Measurements from ENCODE around the gene IKZF1. TPM values are rescaled to one million over a fixed set of nuclear protein-coding genes. Genes with fewer than 3 reads are reported as not detected.

The IKZF1 gene
- total and polyA plus RNA-seq, 2 of the 13 experiments (the other 11 are each of a cell fraction or from before 2014, with no cell fraction given), result not detected

- ChIA-PET CTCF (ENCODE audit: low intra/inter-chr PET ratio, low total read pairs) (no interaction called here), POLR2A (no interaction called here)
- no peaks in the 10 kb centered on the region for H3K36me3 ChIP-seq (replicated peaks in 1 of 2; ENCODE audit: control insufficient read depth in 1 of 2, insufficient read depth in 2 of 2, low read length in 2 of 2)
- in situ Hi-C loops (cut with HindIII; ENCODE audit: extremely low pct_ligation_motif_present, low pct_unique_long_range_greater_than_20kb), result no loop called here
- no TSS peak for BruUV-seq (replicated peaks)
- H3K4me2 ChIP-seq (ENCODE audit: low read depth, low read length), result no peak overlapping the region
- H3K9ac ChIP-seq (ENCODE audit: insufficient read depth, low read depth, low read length), result no peak overlapping the region
- H3K4me3 ChIP-seq (replicated peaks in 1 of 3; ENCODE audit: insufficient read depth in 1 of 3, low read depth in 2 of 3, low read length in 3 of 3), result no peak overlapping the region
- no peak overlapping the region for H2AFZ ChIP-seq (ENCODE audit: low read length)
- no peaks in the 10 kb centered on the region for H3K9me3 ChIP-seq (ENCODE audit: low read length)
- intact Hi-C loops (cut with micrococcal nuclease; ENCODE audit: unreplicated experiment), result no loop called here
- H4K20me1 ChIP-seq (ENCODE audit: insufficient read depth, low read length), result no peaks in the 10 kb centered on the region
- H3K27me3 ChIP-seq (ENCODE audit: control insufficient read depth in 1 of 2, insufficient read depth in 2 of 2, low read length in 2 of 2), result peaks cover 0 to 11% of the 10 kb centered on the region in 2 experiments; a peak in 1 of 5 replicates
- no peak for TF ChIP-seq TCF7L2 (IDR thresholded peaks at IDR 0.05; ENCODE audit: low read depth, low read length)
- no peak for ATAC-seq
- H3K27ac ChIP-seq (ENCODE audit: extremely low read length, insufficient read depth, low read length), result no peak overlapping the region
- 22% methylated on average over 13 of the region's 15 CpGs for WGBS (ENCODE audit: low lambda C conversion rate)
- FAIRE-seq, result no peak
- no peaks in the 10 kb centered on the region for H3K79me2 ChIP-seq (ENCODE audit: insufficient read depth, low read length)
- no peak for DNase-seq (ENCODE audit: low spot score)
- no peaks in the 10 kb centered on the region for H3K4me1 ChIP-seq (ENCODE audit: insufficient read depth, low read length)
Observed at GRCh38 chr7:50376056-50376820, 71.7 kb downstream of the IKZF1 start.

GRCh38 chr7:50377356-50377755, 72.8 kb downstream of the IKZF1 start:
- BruUV-seq (replicated peaks), result no TSS peak
- Histone ChIP-seq H3K9me3 (ENCODE audit: low read length) (no peaks in the 10 kb centered on the region), H3K36me3 (replicated peaks in 1 of 2; ENCODE audit: control insufficient read depth in 1 of 2, insufficient read depth in 2 of 2, low read length in 2 of 2) (no peaks in the 10 kb centered on the region), H2AFZ (ENCODE audit: low read length) (no peak overlapping the region), H3K79me2 (ENCODE audit: insufficient read depth, low read length) (no peaks in the 10 kb centered on the region), H3K27ac (ENCODE audit: extremely low read length, insufficient read depth, low read length) (no peak overlapping the region), H4K20me1 (ENCODE audit: insufficient read depth, low read length) (no peaks in the 10 kb centered on the region), H3K4me3 (replicated peaks in 1 of 3; ENCODE audit: insufficient read depth in 1 of 3, low read depth in 2 of 3, low read length in 3 of 3) (no peak overlapping the region), H3K9ac (ENCODE audit: insufficient read depth, low read depth, low read length) (no peak overlapping the region), H3K4me2 (ENCODE audit: low read depth, low read length) (no peak overlapping the region), H3K4me1 (ENCODE audit: insufficient read depth, low read length) (no peaks in the 10 kb centered on the region), H3K27me3 (ENCODE audit: control insufficient read depth in 1 of 2, insufficient read depth in 2 of 2, low read length in 2 of 2) (peaks cover 0 to 12% of the 10 kb centered on the region in 2 experiments; a peak in 2 of 5 replicates)
- FAIRE-seq (no peak), DNase-seq (ENCODE audit: low spot score) (no peak), ATAC-seq (no peak)
- 14% methylated on average over 4 of the region's 9 CpGs for WGBS (ENCODE audit: low lambda C conversion rate)
- POLR2A ChIA-PET, result no interaction called here
- CTCF ChIA-PET (ENCODE audit: low intra/inter-chr PET ratio, low total read pairs), result no interaction called here
- in situ Hi-C loops (cut with HindIII; ENCODE audit: extremely low pct_ligation_motif_present, low pct_unique_long_range_greater_than_20kb) (no loop called here), intact Hi-C loops (cut with micrococcal nuclease; ENCODE audit: unreplicated experiment) (no loop called here)
- TF ChIP-seq NRL (CRISPR knock-in tag; IDR thresholded peaks at IDR 0.05; ENCODE audit: borderline replicate concordance), result no peak
- no peak for TF ChIP-seq SNAPC4 (CRISPR knock-in tag; IDR thresholded peaks at IDR 0.05)
- TF ChIP-seq PRPF4 (IDR thresholded peaks at IDR 0.05; ENCODE audit: low read depth, low read length, poor library complexity, severe bottlenecking), result no peak
- no peak for TF ChIP-seq ATF7-NPFF (CRISPR knock-in tag; IDR thresholded peaks at IDR 0.05; ENCODE audit: low read depth)
- TF ChIP-seq ZNF777 (CRISPR knock-in tag; IDR thresholded peaks at IDR 0.05), result no peak
- TF ChIP-seq NFATC3 (CRISPR knock-in tag; IDR thresholded peaks at IDR 0.05), result no peak
- TF ChIP-seq MEIS2 (CRISPR knock-in tag; IDR thresholded peaks at IDR 0.05), result no peak
- no peak for TF ChIP-seq ZNF567 (CRISPR knock-in tag; IDR thresholded peaks at IDR 0.05; ENCODE audit: borderline replicate concordance)
- TF ChIP-seq GRHL1 (CRISPR knock-in tag; conservative IDR thresholded peaks at IDR 0.05), result no peak
